Stimulated activated CD4-positive, alpha-beta T cell treated with anti-CD3 and anti-CD28 coated beads, Interleukin-1b, Interleukin-23, amount 100 ng/mL, for 48 hours (primary cell): Measurements from ENCODE around the gene HES3.

Experiments used
- DNase-seq: peaks from one replicate; pipeline ENCODE4 v3.0.0-alpha.2; 2020

Gene HES3, protein sequence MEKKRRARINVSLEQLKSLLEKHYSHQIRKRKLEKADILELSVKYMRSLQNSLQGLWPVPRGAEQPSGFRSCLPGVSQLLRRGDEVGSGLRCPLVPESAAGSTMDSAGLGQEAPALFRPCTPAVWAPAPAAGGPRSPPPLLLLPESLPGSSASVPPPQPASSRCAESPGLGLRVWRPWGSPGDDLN

GRCh38 chr1:6243993-6244392 lies at the start of gene HES3:
TSS of gene HES3 (plus strand) at chr1:6244179. CDS start at chr1:6244366, 187 bp downstream.
- no peak for DNase-seq

DNA sequence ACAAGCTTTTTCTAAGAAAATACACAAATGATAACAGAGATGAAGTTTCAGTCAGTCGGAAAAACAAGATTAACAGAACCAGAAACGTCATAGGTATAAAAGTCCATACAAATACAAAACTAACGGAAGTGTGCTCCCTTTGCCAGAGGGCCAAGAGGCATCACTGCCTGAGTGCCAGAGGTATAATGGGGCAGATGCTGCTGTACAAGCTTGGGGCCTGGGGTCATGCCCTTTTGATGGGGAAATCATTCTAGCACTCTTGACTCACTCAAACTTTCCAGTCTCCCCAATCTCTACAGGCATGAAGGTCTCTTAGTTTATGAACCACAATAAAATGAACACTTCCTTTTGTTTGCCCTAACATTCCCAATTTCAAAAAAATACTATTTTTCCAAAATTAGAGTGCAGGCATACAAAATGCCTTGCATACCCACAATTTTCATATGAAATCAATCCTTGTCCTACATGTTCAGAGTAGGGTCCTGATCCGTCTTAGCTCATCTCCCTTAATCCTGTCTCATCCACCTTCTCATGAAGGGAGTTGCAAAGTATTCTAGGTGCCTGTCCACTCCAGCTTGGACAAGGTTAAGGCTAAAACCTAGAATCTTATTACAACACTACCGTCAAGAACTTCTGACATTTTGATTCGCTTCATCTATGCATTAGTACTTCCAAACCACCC lies 46.1 kb upstream of the HES3 start:
- DNase-seq: no peak

DNA sequence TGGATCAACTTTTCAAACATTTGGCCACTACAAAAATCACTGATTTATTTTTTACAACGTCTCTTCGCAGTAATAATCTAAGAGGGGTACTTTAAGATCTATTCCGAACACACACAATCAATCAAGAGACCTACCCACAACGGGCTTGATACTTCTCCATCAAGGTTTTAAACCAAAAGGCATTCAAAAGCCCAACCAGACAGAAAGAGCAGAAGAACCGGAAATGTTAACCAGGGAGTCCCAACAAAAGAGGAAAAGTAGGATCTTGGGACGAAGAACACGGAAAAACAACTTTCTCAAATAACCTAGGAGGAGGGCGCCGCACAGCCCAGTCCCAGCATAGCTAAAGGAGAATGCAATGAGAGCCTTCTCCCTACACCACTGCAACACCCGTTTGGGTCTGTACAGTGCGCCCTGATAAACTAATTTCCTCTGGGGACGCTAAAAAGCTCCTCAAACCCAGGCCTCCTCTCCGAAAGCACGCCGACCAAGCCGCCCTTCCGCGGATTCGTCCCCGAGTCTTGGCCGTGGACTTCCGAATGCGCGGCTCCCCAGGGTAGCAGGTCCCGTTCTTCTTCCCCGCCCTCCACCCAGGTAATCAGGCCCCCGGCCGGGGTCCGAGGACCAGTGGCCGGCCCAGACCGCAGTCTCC lies 45.2 kb upstream of the HES3 start:
- DNase-seq: no peak

GRCh38 chr1:6199298-6200187 lies 44.4 kb upstream of the HES3 start, which contains the start of gene RPL22:
TSS of gene RPL22 (minus strand) at chr1:6199595. CDS start at chr1:6199573, 22 bp downstream.
- DNase-seq: peak; percentile 98

GRCh38 chr1:6200188-6200809 lies 43.7 kb upstream of the HES3 start:
- DNase-seq: no peak

GRCh38 chr1:6202256-6202655 lies 41.7 kb upstream of the HES3 start:
- no peak for DNase-seq

GRCh38 chr1:6205849-6206519 lies 38.0 kb upstream of the HES3 start, which contains the start of gene RNF207:
TSS of gene RNF207 (plus strand) at chr1:6206119. CDS start at chr1:6206536, 417 bp downstream.
- peak; percentile 67 for DNase-seq

GRCh38 chr1:6206520-6206855 lies 37.5 kb upstream of the HES3 start:
- no peak for DNase-seq

GRCh38 chr1:6207075-6207885 lies 36.7 kb upstream of the HES3 start:
- no peak for DNase-seq

DNA sequence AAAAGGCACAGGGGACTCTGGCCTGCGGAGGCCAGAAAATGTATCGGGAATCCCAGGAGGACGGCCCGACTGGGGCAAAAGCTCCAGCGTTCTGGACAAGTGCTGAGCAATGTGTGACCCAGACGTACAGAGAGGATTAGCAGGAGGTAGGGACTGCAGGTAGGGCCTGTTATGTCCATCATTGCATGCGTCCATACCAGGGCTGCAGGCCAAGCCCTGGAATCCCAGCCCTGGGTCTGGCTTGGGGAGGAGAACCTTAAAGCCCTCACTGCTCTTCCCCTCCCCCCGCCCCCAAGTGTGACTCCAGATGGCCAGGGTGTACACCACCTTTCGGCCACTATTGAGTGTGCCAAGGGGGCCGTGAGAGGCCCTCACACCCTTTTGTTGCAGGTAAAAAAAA lies 36.1 kb upstream of the HES3 start:
- no peak for DNase-seq

DNA sequence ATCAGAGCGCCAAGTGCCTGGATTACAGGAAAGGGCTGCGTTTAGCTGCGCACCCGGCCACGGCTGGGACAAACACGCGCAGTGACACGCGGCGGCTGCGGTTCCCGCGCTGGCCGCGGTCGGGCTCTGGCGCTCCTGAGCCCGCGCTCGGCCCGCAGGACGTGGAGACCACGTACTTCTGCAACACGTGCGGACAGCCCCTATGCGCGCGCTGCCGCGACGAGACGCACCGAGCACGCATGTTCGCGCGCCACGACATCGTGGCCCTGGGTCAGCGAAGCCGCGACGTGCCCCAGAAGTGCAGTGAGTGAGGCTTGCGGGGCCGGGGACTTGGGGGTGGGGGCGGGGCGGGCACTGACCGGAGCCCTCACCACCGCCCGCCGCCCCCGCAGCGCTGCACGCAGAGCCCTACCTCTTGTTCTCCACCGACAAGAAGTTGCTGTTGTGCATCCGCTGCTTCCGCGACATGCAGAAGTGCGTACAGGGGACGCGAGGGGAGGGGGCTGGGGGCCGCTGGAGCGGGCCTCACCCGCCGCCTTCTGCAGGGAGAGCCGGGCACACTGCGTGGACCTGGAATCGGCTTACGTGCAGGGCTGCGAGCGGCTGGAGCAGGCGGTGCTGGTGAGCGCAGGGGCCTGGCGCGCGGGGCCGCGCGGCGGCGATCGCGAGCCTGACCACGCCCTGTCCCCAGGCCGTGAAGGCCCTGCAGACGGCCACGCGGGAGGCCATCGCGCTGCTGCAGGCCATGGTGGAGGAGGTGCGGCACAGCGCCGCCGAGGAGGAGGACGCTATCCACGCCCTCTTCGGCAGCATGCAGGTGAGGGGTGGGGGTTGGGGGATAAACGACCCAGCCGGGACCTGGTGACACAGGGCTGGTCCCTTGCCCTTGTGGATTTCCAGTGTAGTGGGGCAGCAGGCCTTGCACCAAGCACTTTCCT lies 35.0 kb upstream of the HES3 start:
- peak; percentile 32 for DNase-seq

DNA sequence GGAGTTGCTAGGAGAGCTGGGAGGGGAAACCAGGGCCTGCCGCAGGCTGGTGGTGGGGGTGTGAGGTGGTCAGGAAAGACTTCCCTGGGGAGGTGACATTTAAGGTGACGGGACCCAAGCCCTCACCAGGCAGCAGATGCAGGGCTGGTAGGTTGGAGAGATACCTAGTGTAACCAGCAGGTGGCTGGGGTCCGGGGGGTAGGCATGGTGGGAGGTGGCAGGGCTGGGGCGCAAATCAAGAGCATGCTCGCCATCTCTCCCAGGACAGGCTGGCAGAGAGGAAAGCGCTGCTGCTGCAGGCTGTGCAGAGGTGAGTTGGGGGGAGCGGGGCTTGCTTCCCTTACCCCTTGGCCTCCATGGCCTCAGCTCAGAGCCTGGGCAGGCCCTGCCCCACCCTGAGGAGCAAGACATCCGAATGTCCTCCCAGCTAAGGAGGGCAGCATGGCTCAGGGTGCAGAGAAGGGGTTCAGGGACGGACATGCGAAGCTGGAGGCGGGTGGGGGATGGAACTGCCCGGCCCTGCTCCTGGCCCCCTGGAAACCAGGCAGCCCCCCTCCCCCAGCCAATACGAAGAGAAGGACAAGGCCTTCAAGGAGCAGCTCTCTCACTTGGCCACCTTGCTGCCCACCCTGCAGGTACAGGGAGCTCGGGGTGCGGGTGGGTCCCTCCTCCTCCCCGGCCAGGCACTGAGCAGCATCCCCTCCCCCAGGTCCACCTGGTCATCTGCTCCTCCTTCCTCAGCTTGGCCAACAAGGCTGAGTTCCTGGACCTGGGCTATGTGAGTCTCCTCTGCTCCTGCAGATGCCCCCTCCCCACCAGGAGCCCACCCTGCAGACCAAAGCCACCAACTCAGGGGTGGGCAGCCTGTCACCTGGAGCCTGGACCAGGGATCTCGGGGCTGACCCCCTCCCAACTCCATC lies 34.1 kb upstream of the HES3 start:
- peak; percentile 34 for DNase-seq

DNA sequence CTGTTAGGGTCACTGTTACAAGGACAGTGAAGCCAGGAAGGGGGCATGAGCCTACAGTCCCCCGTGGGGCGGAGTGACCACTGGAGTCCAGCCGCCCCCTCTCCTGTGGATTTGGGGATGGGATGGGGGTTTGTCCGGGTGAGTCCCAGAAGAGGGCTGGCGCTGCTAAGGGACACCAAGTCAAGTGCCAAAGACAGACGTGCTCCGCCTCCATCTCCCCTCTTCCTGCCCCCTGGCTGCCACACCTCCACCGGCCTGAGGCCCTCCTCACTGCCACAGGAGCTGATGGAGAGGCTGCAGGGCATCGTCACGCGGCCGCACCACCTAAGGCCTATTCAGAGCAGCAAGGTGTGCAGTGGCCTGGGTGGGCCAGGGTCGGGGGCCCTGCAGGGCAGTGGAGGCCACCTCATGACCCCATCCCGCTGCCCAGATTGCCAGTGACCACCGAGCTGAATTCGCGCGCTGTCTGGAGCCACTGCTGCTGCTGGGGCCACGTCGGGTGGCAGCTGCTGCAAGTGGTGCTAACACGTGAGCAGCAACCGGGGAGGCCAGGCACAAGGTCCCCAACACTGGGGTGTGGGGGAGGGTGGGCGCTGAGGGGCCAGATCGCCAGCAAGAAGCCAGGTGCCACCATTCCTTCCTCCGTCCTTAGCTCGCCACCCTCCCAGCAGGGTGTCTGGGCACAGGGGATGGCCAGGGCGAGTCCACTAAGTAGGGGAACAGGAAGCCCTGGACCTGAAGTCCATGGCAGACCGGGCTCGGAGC lies 33.2 kb upstream of the HES3 start:
- DNase-seq: no peak

- no peak for DNase-seq
Observed at GRCh38 chr1:6211731-6212130, 32.2 kb upstream of the HES3 start.

DNA sequence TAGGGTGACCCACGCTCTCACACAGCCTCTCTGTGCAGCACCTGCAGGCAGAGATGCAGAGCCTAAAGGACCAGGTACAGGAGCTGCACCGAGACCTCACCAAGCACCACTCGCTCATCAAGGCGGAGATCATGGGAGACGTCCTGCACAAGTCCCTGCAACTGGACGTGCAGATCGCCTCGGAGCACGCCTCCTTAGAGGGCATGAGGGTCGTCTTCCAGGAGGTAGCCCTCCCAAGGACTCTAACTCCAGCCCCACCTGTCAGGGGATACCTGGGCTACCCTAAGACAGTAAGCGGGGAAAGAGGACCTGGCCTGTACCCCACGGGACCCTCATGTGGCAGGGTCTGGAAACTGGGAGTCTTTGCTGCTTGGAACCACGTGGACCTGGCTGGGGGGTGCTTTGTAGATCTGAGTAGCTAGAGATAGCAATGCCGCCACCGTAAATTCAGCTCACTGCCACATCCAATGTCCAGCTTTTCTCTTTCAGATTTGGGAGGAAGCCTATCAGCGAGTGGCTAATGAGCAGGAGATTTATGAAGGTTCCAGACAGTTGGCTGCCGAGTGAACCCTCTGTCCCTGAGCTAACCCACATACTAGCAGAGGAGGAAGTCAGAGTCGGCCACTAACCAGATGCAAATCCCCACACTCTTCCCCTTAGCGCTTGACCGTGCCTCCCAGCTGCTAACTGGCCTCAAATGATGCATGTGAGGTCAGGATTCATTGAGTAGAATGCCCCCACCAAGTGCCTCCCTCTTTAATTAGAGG lies 31.6 kb upstream of the HES3 start:
- DNase-seq: no peak

DNA sequence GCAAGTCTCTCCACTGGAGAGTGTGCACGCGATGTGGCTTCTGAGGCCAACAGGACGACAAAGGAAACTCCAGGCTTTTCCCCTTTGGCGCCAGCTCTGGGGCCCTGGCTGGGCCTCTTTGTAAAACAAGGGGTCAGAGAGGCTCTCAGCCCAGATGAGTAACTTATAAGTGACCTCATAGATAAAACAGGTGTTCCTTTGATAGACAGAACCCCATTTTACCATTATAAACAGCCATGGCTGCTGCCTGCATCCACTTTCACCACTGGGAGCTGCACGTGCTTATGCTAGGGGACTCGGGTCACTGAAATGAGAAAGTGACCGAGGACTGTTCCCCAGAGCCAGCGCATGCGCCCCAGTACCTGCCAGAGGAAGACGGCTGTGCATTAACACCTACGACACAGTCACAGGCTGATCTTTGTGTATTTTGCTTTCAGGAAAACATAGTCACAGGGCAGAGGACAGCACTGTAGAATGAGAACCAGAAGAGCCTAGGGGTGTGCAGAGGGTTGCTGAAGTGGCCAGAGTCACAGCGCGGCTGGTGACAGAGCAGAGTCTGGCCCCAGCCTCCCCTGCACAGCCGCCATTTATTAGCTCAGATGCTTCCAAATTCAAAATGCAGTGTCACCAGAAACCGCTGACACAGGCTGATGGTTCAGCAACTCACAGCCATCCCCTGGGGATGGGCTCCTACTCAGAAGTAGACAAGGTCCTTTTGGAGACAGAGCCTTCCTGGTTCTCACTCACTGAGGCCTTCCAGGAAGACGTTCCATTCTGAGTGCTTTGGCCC lies 25.4 kb upstream of the HES3 start:
- DNase-seq: no peak
